CD4-positive, alpha-beta T cell treated with Interleukin-21 for 1 hour (primary cell): ENCODE data around the gene LPP.
"Not testable (repeated sequence)": the region's sequence is repeated elsewhere in the genome, so short reads cannot be mapped to it uniquely, and the experiment has no call there.

Source experiments
- DNase-seq: peaks from one replicate; pipeline ENCODE4 v3.0.0-alpha.2; 2020

Gene LPP

GRCh38 chr3:188617988-188618701, 464.2 kb downstream of the LPP start:
- no peak for DNase-seq

DNA sequence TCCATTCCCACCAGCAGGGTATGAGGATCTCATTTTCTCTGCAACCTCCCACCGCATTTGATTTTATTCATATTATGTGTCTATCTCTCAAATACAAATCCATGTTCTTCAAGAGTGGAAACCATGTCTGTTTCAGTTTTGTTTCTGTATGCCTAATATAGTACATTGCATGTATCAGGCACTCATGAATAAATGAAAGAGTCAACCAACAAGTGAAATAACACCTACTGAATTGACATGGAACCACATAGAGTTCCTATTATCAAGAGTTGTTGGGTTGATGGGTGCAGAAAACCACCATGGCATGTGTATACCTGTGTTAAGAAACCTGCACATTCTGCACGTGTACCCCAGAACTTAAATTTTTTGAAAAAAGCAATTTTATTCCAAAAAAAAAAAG, 466.8 kb downstream of the LPP start:
- no peak for DNase-seq

GRCh38 chr3:188624384-188624783, 470.4 kb downstream of the LPP start:
- no peak for DNase-seq

DNA sequence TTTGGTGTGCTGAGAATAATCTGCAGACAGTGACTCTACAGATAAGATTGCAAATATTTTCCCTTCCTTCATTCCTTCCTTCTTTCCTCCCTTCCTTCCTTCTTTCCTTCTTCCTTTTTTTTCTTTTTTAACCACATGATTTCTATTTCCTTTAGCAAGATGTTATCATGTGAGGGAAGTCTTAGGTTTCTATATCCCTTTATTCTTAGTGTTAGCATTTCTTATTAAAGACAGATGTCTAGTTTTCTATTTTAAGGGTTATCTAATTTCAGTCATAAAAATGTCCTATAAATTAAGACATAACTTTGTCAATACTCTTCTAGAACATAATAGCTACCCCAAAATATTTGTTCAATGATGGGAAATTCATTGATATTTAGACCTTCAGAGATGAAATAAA, 470.9 kb downstream of the LPP start:
- DNase-seq = no peak

DNA sequence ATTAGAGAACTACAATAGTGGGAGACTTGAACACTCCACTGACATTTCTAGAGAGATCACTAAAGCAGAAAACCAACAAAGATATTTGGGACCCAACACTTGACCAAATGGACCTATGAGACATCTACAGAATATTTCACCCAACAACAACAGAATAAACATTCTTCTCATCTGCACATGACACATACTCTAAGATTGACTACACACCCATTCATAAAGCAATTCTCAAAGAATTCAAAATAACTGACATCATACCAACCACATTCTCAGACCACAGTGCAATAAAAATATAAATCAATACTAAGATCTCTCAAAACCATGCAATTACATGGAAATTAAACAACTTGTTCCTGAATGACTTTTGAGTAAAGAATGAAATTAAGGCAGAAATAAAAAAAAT, 473.7 kb downstream of the LPP start:
- DNase-seq = no peak

- DNase-seq = no peak
Observed at GRCh38 chr3:188631291-188632010, 477.5 kb downstream of the LPP start.

GRCh38 chr3:188633206-188633605, 479.2 kb downstream of the LPP start:
- no peak for DNase-seq

GRCh38 chr3:188634285-188634684, 480.3 kb downstream of the LPP start:
- no peak for DNase-seq

GRCh38 chr3:188635258-188636042, 481.5 kb downstream of the LPP start:
- no peak for DNase-seq

DNA sequence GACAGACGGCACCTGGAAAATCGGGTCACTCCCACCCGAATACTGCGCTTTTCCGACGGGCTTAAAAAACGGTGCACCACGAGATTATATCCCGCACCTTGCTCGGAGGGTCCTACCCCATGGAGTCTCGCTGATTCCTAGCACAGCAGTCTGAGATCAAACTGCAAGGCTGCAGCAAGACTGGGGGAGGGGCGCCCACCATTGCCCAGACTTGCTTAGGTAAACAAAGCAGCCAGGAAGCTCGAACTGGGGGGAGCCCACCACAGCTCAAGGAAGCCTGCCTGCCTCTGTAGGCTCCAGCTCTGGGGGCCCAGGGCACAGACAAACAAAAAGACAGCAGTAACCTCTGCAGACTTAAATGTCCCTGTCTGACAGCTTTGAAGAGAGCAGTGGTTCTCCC, 482.3 kb downstream of the LPP start:
- DNase-seq = not testable (repeated sequence)

- no peak for DNase-seq
Observed at GRCh38 chr3:188641076-188641475, 487.1 kb downstream of the LPP start.

DNA sequence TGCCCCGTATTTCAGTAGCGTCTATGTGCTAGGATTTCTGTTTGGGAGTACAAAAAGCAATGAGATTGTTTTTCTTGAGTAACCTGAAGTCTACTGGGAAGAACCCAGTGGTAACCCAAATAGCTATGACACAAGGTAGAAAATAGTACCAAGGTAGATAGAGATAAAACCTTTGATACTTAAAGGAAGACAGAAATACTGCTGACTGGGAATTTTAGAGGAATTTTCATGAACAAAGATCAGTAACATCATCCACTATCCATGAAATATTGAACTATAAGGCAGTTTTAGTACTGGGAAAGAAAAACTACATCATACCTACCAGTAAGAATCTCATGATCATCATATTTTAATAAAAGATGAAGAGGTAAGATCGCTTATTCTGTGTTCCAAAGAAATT, 489.8 kb downstream of the LPP start:
- DNase-seq = no peak

DNA sequence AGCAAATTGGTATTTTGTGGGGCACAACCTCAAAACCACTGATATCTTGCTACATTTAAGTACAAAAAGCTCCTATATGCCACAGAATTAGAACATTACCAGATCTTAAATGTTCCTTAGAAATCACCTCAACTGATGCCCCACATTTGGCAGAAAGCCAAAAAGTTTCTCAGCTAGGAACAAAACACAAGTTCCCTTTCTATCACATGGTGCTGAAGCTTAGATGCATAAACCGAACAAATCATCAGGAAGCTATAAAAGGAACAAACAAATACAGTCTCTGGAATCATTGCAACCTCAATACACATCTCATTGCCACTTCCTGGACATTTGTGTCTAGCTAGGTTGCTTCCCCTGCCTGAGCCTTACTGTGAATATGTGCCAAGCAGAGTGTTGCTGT, 492.6 kb downstream of the LPP start:
- DNase-seq = peak; percentile 9

DNA sequence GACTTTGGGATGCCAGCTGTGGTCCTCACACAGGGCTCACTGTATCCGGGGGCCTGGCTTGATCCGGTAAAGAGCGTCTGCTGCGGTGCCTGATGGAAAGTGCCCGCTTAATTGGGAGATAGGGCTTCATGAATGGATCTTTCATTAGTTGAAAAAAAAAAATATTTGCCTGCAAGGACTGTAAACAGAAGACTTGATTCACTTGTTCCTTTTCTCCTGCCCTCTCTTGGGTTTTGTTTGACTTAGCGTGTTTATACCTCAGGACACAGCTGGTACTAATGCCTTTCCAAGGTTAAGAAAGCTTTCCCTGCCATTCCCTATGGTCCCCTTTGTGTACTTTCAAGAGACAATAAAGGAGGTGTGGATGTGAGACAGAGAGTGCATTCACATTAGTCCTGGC, 493.3 kb downstream of the LPP start:
- DNase-seq = no peak

DNA sequence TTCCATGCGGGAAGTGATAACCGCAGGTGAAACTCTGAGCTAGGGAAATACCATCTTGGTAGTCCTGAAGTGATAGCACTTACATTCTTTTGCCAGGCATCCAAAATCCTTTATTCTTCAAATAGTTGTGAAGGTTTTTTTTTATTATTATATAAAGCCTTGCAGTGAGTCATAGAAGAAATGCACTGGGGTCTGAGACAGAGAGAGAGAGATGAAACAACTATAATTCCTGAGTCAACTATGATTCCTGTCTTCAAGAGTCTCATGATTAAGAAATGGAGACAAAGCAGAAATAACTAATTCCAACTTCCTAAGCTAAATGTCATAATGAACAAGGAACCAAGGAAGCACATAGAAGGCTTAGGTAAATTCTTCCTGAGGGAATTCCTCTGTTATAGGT, 495.6 kb downstream of the LPP start:
- DNase-seq = no peak

GRCh38 chr3:188656196-188656982, 502.4 kb downstream of the LPP start:
- DNase-seq = no peak

DNA sequence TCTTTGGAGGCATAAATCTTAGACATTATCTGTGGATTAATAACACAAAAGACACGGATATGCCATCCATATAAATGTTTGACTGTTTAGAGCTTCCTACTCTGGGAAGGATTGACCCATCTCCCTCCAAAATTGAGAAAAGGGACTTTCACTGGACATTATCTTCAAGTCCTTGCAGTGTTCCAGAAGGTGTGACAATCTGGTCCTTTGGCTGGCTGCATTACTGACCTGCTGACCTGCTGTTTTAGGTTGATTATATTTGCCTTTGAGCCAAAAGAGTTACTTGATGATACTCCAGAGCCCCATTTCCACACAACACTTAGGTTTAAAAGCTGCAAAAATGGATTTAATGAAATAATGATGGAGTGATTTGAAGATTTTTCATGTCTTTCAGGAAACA, 504.6 kb downstream of the LPP start:
- DNase-seq = no peak

DNA sequence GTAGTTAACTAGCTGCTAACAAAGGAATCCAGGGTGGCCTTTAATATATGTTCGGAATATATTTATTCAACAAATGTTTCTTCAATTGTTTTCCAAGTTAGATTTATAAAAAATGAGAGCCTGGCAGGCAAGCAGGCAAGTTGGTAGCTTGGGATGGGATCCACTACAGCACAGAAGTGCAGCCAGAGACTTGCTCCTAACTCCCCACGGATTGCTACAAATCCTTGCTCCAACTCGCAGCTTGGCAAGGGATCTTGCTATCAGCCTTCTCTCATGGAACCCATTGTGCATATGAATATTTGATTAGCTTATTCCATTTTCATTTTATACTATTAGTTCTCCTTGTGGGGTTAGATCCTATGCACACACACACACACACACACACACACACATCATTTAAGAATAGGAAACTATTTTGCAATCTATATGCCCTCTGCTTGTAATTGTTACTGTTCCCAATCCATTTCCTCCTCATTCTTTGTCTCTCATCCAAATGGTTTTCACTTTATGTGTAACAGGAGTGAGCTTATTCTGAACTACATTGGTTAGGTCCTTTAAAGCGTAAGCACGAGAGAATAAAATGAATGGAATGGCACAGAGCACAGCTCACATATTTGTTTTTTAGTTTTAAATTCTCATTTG, 505.6 kb downstream of the LPP start:
- DNase-seq = no peak

DNA sequence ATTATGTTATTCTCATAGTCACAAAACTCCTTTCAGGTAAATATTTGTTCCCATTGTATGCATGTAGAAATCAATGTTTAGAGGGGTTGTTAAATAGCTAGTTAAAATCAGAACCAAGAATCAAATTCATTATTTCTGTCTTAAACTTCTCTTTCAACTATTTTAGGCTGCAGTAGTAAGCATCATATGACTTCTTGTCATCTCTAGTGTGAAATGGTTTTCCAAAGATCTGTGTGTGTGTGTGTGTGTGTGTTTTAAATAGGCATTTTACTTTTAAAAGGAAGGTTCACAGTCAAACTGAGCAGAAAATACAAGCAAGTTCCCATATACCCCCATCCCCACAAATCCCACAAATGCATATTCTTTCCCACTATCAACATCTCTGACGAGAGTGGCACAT, 506.5 kb downstream of the LPP start:
- no peak for DNase-seq

DNA sequence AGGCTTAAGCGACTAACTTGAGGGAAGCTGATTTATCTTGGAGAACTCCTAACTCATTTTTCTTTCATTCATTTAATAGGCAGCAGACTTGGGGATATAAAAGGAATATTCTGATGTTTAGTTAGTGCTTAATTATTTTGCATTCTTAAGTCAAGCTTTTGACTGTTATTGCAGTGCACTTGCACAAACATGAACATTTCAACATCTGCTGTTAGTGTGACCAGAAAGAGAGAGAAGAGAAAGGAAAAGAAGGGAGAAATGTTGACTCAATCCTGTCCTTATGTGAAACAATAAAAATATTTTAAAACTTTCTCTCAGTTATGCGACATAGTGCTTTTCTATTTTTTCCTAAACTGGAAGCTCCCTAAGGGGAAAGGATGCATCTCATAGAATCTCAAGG, 507.8 kb downstream of the LPP start:
- DNase-seq = no peak

DNA sequence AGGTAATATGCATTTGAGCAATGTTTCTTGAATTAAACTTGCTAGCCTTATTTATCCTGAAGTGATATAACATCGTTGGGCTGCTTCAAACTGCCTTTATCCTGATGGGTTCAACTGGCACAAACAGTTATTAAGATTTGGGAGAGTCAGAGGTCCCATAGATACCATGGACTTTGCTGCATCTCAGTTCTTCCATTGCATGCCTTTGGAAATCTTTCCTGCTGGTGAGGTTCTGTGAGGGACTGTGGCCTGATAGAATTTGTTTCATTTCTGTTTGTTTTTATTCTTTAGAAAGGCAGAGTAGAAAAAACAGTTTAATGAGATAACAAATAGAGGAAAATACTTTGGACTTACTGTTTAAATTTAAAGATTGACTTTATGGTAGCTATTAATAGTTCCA, 508.3 kb downstream of the LPP start:
- DNase-seq = no peak

DNA sequence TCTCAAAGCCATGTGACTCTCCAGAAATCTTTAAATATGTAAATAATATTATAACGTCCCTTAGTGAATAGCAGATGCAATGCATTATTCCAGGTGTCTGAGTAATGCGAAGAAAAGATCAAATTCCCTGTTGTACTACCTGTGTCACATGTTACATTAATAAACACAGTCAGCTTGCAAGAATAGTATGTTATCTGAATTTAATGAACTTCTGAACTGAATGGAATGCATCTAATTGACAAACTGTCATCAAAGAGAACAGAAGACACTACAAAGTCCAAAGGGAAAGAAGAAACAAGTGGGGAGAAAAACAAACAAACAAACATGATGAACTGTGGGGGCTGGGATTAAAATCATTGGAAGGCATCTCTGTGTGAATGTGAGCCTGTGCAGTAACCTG, 508.8 kb downstream of the LPP start:
- DNase-seq = no peak

GRCh38 chr3:188663839-188664238, 509.9 kb downstream of the LPP start:
- DNase-seq = no peak
